Smooth muscle cell of the pulmonary artery (primary cell): Measurements from ENCODE around the gene TRMT2A. TPM values are rescaled to one million over a fixed set of nuclear protein-coding genes. Genes with fewer than 3 reads are reported as not detected.

Experiments
- total RNA-seq: library from RNA; depleted of rRNA; stranded (reverse); fragments of >200 nt; gene quantifications from 2 replicates; pipeline ENCODE4 v1.2.3, GENCODE V29; 2014

Gene TRMT2A, protein sequence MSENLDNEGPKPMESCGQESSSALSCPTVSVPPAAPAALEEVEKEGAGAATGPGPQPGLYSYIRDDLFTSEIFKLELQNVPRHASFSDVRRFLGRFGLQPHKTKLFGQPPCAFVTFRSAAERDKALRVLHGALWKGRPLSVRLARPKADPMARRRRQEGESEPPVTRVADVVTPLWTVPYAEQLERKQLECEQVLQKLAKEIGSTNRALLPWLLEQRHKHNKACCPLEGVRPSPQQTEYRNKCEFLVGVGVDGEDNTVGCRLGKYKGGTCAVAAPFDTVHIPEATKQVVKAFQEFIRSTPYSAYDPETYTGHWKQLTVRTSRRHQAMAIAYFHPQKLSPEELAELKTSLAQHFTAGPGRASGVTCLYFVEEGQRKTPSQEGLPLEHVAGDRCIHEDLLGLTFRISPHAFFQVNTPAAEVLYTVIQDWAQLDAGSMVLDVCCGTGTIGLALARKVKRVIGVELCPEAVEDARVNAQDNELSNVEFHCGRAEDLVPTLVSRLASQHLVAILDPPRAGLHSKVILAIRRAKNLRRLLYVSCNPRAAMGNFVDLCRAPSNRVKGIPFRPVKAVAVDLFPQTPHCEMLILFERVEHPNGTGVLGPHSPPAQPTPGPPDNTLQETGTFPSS
- total RNA-seq: 44.6 and 63.3 TPM in 2 replicates

DNA sequence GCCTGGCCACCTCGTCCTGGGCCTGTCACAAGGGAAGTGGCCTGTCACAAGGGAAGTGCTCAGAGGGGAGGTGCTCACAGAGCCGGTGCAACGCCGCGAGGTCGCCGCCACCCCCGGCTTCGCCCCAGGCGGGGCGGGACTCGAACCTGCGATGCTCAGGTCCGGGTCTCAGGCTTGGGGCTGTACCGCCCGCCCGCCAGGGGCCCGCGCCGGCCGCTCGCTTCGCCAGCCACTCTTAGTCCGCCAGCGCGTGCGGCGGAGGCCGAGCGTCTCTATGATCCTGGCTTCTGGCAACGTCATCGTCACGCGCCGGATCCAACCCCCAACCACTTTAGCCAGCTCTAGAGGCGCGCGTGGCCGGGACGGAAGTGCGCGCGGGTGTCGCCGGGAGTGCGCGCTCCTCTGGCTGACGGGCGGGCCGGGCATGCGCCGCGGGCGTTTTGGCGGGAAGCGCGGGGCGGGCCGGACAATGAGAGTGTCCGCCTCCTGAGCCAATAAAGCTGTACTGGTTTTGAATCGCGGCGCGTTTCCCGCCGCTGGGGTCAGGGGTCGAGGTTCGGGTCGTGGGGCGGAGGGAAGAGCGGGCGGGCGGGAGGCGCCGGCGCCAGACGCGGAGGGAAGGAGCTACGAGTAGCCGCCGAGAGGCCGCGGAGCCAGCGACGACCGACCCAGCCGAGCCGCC lies at the start of gene TRMT2A:
TRMT2A (minus strand) TSS at position 276 of the 682 bp plus-strand sequence. CDS start 320 bp downstream, outside the sequence.

DNA sequence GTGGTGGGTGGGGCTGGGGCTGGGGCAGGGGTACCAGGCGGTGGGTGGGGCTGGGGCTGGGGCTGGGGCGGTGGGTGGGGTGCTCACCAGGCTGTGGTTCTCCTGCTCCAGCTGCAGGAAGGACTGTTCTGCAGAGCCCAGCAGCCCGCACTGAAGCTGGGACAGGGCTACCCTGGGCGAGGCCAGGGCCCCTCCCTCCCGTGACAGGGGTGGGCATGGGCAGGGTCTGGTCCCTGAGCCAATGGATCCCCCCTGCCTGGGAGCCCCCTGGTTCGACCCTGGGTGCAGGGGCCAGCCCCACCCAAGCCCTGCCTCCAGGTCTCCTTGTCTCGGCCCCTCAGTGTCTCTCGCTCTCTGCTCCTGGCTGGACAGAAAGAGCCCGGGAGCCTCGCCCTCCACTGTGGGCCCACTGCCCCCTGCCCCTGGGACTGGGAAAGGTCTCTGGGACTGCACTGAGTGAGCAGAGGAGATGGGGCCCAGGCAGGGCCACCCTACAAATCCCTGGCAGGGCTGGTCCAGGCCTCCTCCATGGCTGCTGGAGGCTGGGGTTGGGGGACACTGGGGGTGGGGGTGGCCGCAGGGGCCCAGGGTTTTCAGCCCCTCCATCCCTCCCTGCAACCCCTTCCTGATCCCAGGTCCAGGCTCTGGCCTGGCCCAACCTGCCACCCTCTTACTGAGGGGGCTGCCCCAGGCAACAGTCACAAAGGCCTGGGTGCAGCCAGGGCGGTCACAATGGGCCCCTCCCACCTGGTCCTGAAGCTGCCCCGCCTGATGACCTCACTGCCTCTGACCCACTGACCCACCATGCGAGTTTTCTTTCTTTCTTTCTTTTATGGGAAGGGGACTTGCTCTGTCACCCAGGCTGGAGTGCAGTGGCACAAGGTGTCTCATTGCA lies 33.6 kb upstream of the TRMT2A start, which contains the start of gene CCDC188:
CCDC188 (minus strand) TSS at position 675 of the 895 bp plus-strand sequence; CDS start at position 606, 69 bp downstream.

DNA sequence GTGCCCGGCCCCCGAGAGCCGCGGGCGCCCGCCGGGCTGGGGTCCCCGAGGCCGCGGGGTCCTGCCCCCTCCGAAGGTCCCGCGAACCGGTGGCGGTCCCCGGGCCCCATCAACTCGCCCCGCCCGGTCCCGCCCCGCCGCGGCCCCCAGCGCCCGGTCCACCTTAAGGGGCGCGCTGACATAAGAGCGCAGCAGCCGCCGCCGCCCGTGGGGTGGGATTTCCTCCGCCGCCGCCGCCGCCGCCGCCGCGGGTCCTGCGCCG lies 14.5 kb upstream of the TRMT2A start, which contains the start of gene ZDHHC8:
ZDHHC8 (plus strand) TSS at position 208 of the 262 bp plus-strand sequence. CDS start 144 bp downstream, outside the sequence.

DNA sequence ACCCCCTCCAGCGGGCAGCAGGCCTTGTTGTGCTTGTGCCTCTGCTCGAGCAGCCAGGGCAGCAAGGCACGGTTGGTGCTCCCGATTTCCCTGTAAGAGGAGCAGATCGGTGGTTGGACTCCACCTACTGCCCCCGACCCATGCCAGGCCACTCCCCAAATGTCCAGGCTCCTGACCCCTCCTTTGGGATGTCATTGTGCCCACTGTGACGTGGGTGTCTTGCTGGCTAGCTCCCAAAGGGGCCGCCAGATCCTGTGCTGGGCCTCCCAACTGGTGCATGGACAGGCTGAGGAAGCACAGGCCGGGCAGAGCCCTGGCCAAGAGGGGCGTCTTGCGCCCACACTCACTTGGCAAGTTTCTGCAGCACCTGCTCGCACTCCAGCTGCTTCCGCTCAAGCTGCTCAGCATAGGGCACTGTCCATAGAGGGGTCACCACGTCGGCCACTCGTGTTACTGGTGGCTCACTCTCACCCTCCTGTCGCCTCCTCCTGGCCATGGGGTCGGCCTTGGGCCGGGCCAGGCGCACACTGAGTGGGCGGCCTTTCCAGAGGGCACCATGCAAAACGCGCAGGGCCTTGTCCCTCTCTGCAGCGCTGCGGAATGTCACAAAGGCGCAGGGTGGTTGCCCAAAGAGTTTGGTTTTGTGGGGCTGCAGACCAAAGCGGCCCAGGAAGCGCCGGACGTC lies 1.2 kb downstream of the TRMT2A start, which contains the start of gene RANBP1:
RANBP1 (plus strand) TSS at position 414 of the 685 bp plus-strand sequence; CDS start at position 495, 81 bp downstream.

DNA sequence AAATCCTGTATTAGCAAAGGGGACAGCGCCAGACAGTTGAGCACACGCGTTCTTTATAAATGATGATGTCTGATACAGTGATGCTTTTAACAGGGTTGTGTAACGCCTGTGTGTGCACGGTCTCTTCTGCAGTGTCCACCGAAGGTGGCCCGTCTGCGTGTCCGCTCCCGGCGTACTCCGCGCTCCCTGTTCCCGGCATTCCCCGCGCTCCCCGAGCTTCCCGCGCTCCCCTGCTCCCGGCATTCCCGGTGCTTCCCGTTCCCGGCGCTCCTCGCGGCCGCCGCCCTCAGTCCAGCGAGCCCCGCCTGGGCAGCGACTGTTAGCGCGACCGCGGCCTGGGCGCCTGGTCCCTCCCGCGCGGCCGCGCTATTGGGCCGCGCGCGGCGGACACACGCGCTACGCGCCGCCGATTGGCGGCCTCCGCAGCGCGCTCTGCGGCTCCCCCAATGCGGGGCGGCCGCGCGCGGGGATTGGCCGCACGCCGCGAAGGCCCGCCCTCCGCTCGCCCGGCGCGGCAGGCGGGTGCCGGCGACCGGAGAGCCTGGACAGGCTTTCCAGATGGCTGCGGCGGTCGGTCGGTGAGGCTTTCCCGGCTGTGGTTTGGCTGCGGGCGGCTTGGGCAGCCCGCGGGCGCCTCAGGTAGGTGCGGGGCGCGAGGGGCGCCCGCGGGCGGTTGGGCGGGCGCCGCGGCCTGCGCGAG lies 37.1 kb downstream of the TRMT2A start, which contains the start of gene DGCR8:
DGCR8 (plus strand) TSS at position 497 of the 700 bp plus-strand sequence. CDS start 5,723 bp downstream, outside the sequence.

Other genes starting within 250 kb of the TRMT2A start
- 359 and 409 TPM in 2 replicates for gene COMT, start 175.5 kb downstream of the TRMT2A start, total RNA-seq
- 19.2 and 19.3 TPM in 2 replicates for gene TXNRD2, start 175.4 kb downstream of the TRMT2A start, total RNA-seq
- 8.5 and 30.1 TPM in 2 replicates for gene ARVCF, start 100.4 kb downstream of the TRMT2A start, total RNA-seq
- gene TANGO2, start 96.1 kb downstream of the TRMT2A start, total RNA-seq: 59.6 and 80.3 TPM in 2 replicates
- gene DGCR8, start 37.0 kb downstream of the TRMT2A start, total RNA-seq: 27.7 and 38.1 TPM in 2 replicates
- gene RANBP1, start 1.1 kb downstream of the TRMT2A start, total RNA-seq: 76.2 and 79.3 TPM in 2 replicates
- 17.7 and 46.3 TPM in 2 replicates for gene ZDHHC8, start 14.6 kb upstream of the TRMT2A start, total RNA-seq
- gene CCDC188, start 33.8 kb upstream of the TRMT2A start, total RNA-seq: 1.2 and 2.7 TPM in 2 replicates
- gene RTN4R, start 151.1 kb upstream of the TRMT2A start, total RNA-seq: 0.52 and 0.76 TPM in 2 replicates
- 29.6 and 32.6 TPM in 2 replicates for gene DGCR6L, start 202.8 kb upstream of the TRMT2A start, total RNA-seq